Rectal smooth muscle tissue (tissue), 1 donor: ENCODE data around the gene ZSWIM5.

Source experiments
- H3K27ac ChIP-seq: one replicate; pipeline ENCODE4 v1.7.0; 2013; ENCODE audit warnings: low read depth, low read length, inconsistent platforms
- H3K27me3 ChIP-seq: one replicate; pipeline ENCODE4 v1.7.0; 2013; ENCODE audit warnings: low read length; ENCODE audit not compliant: control insufficient read depth, insufficient read depth
- H3K36me3 ChIP-seq: one replicate; pipeline ENCODE4 v1.7.0; 2013; ENCODE audit warnings: low read length; ENCODE audit not compliant: control insufficient read depth, insufficient read depth
- H3K4me1 ChIP-seq: one replicate; pipeline ENCODE4 v1.7.0; 2013; ENCODE audit warnings: low read length; ENCODE audit not compliant: control insufficient read depth, insufficient read depth
- H3K4me3 ChIP-seq: one replicate; pipeline ENCODE4 v1.7.0; 2013; ENCODE audit warnings: low read length
- H3K9ac ChIP-seq: one replicate; pipeline ENCODE4 v1.7.0; 2013; ENCODE audit warnings: low read length

ZSWIM5 gene

GRCh38 chr1:44970317-44970716 lies 236.1 kb downstream of the ZSWIM5 start:
- H3K27me3 ChIP-seq: no peaks in the 10 kb centered on the region

More at GRCh38 chr1:44970317-44970716, 236.1 kb downstream of the ZSWIM5 start:
- H3K36me3 ChIP-seq: no peaks in the 10 kb centered on the region
- H3K27ac ChIP-seq: no peak overlapping the region
- no peak overlapping the region for H3K4me3 ChIP-seq
- no peaks in the 10 kb centered on the region for H3K4me1 ChIP-seq
- H3K9ac ChIP-seq: no peak overlapping the region
